GM21515 (cell line): ENCODE measurements around the gene STXBP6.

Experiments
- ATAC-seq: cut with Tn5 transposase; IDR thresholded peaks from one replicate; pipeline ENCODE4 v1.9.1; 2021; ENCODE audit not compliant: unreplicated experiment

Gene STXBP6

GRCh38 chr14:24863968-24864684 is 185.8 kb downstream of the STXBP6 start:
- no peak for ATAC-seq

- ATAC-seq: no peak
These were observed 188.8 kb downstream of the STXBP6 start for GRCh38 chr14:24861083-24861630.

GRCh38 chr14:24859559-24859958 is 190.4 kb downstream of the STXBP6 start:
- ATAC-seq: no peak

- no peak for ATAC-seq
These were observed 191.3 kb downstream of the STXBP6 start for GRCh38 chr14:24858684-24859083.

- no peak for ATAC-seq
These were observed 191.9 kb downstream of the STXBP6 start for GRCh38 chr14:24858052-24858451.

GRCh38 chr14:24857277-24857676 is 192.7 kb downstream of the STXBP6 start:
- ATAC-seq: no peak

- ATAC-seq: no peak
These were observed 196.5 kb downstream of the STXBP6 start for GRCh38 chr14:24853446-24853845.

GRCh38 chr14:24852312-24853060 is 197.5 kb downstream of the STXBP6 start:
- no peak for ATAC-seq

- ATAC-seq: no peak
These were observed 198.1 kb downstream of the STXBP6 start for GRCh38 chr14:24851837-24852236.

- no peak for ATAC-seq
These were observed 198.5 kb downstream of the STXBP6 start for GRCh38 chr14:24851406-24851805.

GRCh38 chr14:24850072-24850471 is 199.9 kb downstream of the STXBP6 start:
- ATAC-seq: no peak

- no peak for ATAC-seq
These were observed 200.5 kb downstream of the STXBP6 start for GRCh38 chr14:24849471-24849870.

- ATAC-seq: no peak
These were observed 201.7 kb downstream of the STXBP6 start for GRCh38 chr14:24848102-24848790.

GRCh38 chr14:24847568-24848095 is 202.3 kb downstream of the STXBP6 start:
- ATAC-seq: no peak

GRCh38 chr14:24846261-24846660 is 203.7 kb downstream of the STXBP6 start:
- no peak for ATAC-seq

- no peak for ATAC-seq
These were observed 204.1 kb downstream of the STXBP6 start for GRCh38 chr14:24845851-24846250.

GRCh38 chr14:24844011-24844410 is 205.9 kb downstream of the STXBP6 start:
- ATAC-seq: no peak

- peak; percentile 64 for ATAC-seq
These were observed 206.5 kb downstream of the STXBP6 start for GRCh38 chr14:24843494-24843893.

GRCh38 chr14:24840204-24840893 is 209.6 kb downstream of the STXBP6 start:
- ATAC-seq: no peak

- no peak for ATAC-seq
These were observed 210.2 kb downstream of the STXBP6 start for GRCh38 chr14:24839617-24840203.
